Kidney (tissue), 14 donors: ENCODE measurements around the gene CACFD1. TPM values are rescaled to one million over a fixed set of nuclear protein-coding genes. Genes with fewer than 3 reads are reported as not detected.

Experiments used
- DNase-seq, 5 donors: peaks; one replicate each; pipeline ENCODE4 v3.0.0-alpha.2; 2013 to 2020
- FAIRE-seq: peaks from 2 replicates; lab custom pipeline; 2012; peaks lifted over from hg19 to GRCh38; lab: Jason Lieb, UNC
- H3K27ac ChIP-seq, 2 donors: one replicate each; pipeline ENCODE4 v1.7.0; 2013; ENCODE audit warnings: low read depth in 2 of 2, low read length in 2 of 2, inconsistent platforms in 1 of 2
- H3K27me3 ChIP-seq: one replicate; pipeline ENCODE4 v1.7.1; 2013; ENCODE audit warnings: low read length, inconsistent platforms; ENCODE audit not compliant: control insufficient read depth, insufficient read depth
- H3K36me3 ChIP-seq, 3 donors: one replicate each; pipeline versions ENCODE4 v1.7.0 to v1.7.1; 2013; ENCODE audit warnings: low read length in 3 of 3, control low read depth in 1 of 3, inconsistent platforms in 1 of 3; ENCODE audit not compliant: insufficient read depth in 3 of 3, control insufficient read depth in 2 of 3
- H3K4me1 ChIP-seq, 3 donors: one replicate each; pipeline versions ENCODE4 v1.7.0 to v1.7.1; 2013; ENCODE audit warnings: low read length in 3 of 3, inconsistent platforms in 1 of 3, low read depth in 1 of 3; ENCODE audit not compliant: control insufficient read depth in 2 of 3, insufficient read depth in 2 of 3
- H3K4me3 ChIP-seq, 3 donors: one replicate each; pipeline versions ENCODE4 v1.7.0 to v1.8.1; 2013; ENCODE audit warnings: low read length in 3 of 3, control low read depth in 1 of 3, inconsistent platforms in 1 of 3
- H3K9ac ChIP-seq, 3 donors: one replicate each; pipeline versions ENCODE4 v1.7.0 to v1.7.1; 2013; ENCODE audit warnings: low read length in 3 of 3, control low read depth in 1 of 3, inconsistent platforms in 1 of 3
- H3K9me3 ChIP-seq, 3 donors: one replicate each; pipeline versions ENCODE4 v1.7.0 to v1.7.1; 2013; ENCODE audit warnings: low read length in 3 of 3, control low read depth in 1 of 3, inconsistent platforms in 1 of 3; ENCODE audit not compliant: control insufficient read depth in 2 of 3, insufficient read depth in 1 of 3
- intact Hi-C: fragments of 100-400 bp; cut with DNase I; formaldehyde crosslinking; loops from one replicate; pipeline ENCODE4 v1.11.1; 2022
- polyA plus RNA-seq: library from polyadenylated mRNA; stranded (reverse); fragments of 350-450 nt; fragmentation: Illumina TruSeq; extraction: RNeasy Lipid Tissue Mini Kit (QIAGEN cat#74804); gene quantifications from one replicate; pipeline ENCODE4 v1.2.3, GENCODE V29; 2014; ENCODE audit warnings: low read depth, low replicate concordance; ENCODE audit not compliant: insufficient read depth
- total RNA-seq: library from RNA; stranded (reverse); fragmentation: NEBNext Ultra II Directional; extraction: Animal tissue kit (Norgen Biotek cat#: 25700); gene quantifications from one replicate; pipeline ENCODE4 v1.2.1, GENCODE V29; 2021
- TF ChIP-seq, protein P1 (sequence below): IDR thresholded peaks from 3 replicates; pipeline ENCODE4 v1.5.1; 2012; ENCODE audit warnings: mild to moderate bottlenecking, moderate library complexity, borderline replicate concordance; ENCODE audit not compliant: insufficient read depth; ENCODE audit errors: extremely low read depth
- donor health status: control.
- donor health status: control.
- donor health status: control.
- donor health status: control.
- donor health status: control.
- donor health status: DM: yes; HTN: yes; CAD: no.
- donor health status: Normal renal cell carcinoma (clear cell type).

The CACFD1 gene
- total and polyA plus RNA-seq, 2 donors from 2014 or later = 37.3 to 37.8 TPM

DNA sequence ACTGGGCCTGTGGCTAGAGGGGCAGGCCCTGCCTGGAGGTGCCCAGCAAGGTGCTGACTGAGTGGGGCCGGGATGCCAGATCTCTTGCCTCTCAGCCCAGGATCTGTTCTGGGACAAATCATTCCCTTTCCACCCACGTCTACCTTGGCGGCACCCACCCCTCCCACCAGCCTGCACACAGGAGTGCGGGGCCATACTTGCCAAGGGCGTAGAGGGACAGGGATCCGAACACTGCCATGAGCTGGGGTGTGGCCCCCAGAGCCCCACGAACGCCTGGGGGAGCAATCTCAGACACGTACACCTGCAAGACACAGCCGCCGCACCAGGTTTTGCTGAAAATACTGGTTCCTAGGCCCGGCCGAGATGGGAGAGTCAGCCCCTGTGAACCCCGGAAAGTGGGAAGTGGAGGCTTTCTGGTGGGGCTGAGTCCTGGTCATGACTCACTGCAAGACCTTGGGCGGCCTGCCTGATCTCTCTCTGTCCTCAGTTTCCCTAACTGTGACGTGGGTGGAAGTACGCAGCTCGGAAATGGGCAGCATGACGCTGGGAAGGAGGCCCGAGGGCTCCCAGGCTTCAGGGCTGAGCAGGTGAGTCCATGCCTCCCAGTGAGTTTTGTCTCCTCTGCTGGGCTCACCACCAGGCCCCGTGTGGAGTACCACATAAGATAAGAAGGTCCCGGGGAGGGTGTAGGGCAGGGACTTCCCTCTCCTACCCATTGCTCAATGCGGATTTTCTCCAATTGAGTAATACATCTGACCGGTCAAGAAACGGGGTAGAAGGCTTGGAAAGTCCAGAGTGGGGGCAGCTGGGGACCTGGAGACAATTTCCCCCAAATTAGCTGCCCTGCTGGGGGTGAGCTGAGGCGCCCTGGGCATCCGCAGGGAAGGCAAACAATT, 16.5 kb downstream of the CACFD1 start:
- DNase-seq = peak in 1 of 5 donors; percentile 71
- intact Hi-C loops = no loop called here
- no peak for FAIRE-seq
- H3K4me1 ChIP-seq = peaks cover 0 to 5% (median 0%) of the 10 kb centered on the region in 3 donors
- no peak overlapping the region for H3K9ac ChIP-seq
- H3K36me3 ChIP-seq = no peaks in the 10 kb centered on the region
- TF ChIP-seq, protein P1, sequence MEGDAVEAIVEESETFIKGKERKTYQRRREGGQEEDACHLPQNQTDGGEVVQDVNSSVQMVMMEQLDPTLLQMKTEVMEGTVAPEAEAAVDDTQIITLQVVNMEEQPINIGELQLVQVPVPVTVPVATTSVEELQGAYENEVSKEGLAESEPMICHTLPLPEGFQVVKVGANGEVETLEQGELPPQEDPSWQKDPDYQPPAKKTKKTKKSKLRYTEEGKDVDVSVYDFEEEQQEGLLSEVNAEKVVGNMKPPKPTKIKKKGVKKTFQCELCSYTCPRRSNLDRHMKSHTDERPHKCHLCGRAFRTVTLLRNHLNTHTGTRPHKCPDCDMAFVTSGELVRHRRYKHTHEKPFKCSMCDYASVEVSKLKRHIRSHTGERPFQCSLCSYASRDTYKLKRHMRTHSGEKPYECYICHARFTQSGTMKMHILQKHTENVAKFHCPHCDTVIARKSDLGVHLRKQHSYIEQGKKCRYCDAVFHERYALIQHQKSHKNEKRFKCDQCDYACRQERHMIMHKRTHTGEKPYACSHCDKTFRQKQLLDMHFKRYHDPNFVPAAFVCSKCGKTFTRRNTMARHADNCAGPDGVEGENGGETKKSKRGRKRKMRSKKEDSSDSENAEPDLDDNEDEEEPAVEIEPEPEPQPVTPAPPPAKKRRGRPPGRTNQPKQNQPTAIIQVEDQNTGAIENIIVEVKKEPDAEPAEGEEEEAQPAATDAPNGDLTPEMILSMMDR = no peak
- H3K27me3 ChIP-seq = no peaks in the 10 kb centered on the region
- H3K9me3 ChIP-seq = no peaks in the 10 kb centered on the region
- no peak overlapping the region for H3K27ac ChIP-seq
- H3K4me3 ChIP-seq = no peak overlapping the region

DNA sequence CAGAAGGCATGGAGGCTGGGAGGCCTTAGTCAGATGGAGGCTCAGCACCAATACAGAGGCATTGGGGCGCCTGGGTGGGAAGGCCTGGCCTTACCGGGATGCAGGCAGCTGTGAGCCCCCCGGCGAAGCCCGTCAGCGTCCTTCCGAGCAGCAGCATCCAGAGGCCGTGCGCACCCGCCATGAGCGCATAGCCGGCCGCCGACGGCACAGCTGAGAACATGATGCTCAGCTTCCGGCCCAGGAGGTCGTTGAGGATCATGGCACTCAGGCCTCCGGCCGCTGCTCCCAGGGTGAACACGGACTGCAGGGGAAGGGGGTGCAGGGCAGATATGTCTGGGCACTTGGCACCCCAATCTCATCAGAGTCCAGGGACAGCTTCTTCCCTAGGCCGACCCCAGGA, 17.2 kb downstream of the CACFD1 start:
- intact Hi-C loops = no loop called here
- H3K27me3 ChIP-seq = no peaks in the 10 kb centered on the region
- no peak overlapping the region for H3K4me3 ChIP-seq

DNA sequence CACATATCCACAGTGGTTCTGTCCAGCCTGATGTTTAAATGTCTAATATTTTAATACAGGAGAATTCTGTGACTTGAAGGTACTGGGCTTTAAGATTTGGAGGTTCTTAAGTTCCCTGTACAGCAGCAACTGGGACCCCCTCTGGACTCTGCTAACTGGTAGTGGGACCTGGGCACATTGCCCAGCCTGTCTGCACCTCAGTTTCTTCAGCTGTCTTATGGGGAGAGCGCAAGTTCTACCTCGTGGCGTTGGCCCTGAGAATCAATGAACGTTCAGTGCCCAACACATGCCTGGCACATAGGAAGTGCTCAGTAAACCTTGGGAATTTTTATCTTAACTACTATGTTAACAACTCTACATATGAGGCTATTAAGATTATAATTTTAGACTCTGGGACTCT, 17.7 kb downstream of the CACFD1 start:
- H3K4me1 ChIP-seq = peaks cover 0 to 5% (median 0%) of the 10 kb centered on the region in 3 donors
- intact Hi-C loops = no loop called here
- no peak overlapping the region for H3K27ac ChIP-seq
- FAIRE-seq (no peak), DNase-seq (no peak)
- no peak overlapping the region for H3K9ac ChIP-seq
- TF ChIP-seq, protein P1 = no peak
- no peaks in the 10 kb centered on the region for H3K9me3 ChIP-seq
- no peaks in the 10 kb centered on the region for H3K27me3 ChIP-seq
- no peaks in the 10 kb centered on the region for H3K36me3 ChIP-seq
- no peak overlapping the region for H3K4me3 ChIP-seq

More for the DNA sequence above, 17.2 kb downstream of the CACFD1 start:
- DNase-seq (peak in 1 of 5 donors; percentile 78), FAIRE-seq (no peak)
- Histone ChIP-seq H3K27ac (no peak overlapping the region), H3K9me3 (no peaks in the 10 kb centered on the region), H3K36me3 (no peaks in the 10 kb centered on the region), H3K4me1 (peaks cover 0 to 5% (median 0%) of the 10 kb centered on the region in 3 donors), H3K9ac (no peak overlapping the region)
- TF ChIP-seq, protein P1 = no peak
